Astrocyte (in vitro differentiated cells and primary cell): Measurements from ENCODE around the gene LOXHD1.

ENCODE experiments used
- EZH2 ChIP-seq: IDR thresholded peaks from 2 replicates; pipeline ENCODE4 v1.6.1; 2012; ENCODE audit warnings: mild to moderate bottlenecking, low read length, inconsistent platforms; ENCODE audit not compliant: insufficient read depth
- TF ChIP-seq, protein P1 (sequence below): IDR thresholded peaks from 2 replicates; pipeline ENCODE4 v1.5.1; 2011; ENCODE audit warnings: low read depth, mild to moderate bottlenecking, inconsistent platforms, low read length, moderate library complexity; ENCODE audit not compliant: insufficient read depth

GRCh38 chr18:46649071-46649862 is 7.8 kb downstream of the LOXHD1 start:
- TF ChIP-seq, protein P1, sequence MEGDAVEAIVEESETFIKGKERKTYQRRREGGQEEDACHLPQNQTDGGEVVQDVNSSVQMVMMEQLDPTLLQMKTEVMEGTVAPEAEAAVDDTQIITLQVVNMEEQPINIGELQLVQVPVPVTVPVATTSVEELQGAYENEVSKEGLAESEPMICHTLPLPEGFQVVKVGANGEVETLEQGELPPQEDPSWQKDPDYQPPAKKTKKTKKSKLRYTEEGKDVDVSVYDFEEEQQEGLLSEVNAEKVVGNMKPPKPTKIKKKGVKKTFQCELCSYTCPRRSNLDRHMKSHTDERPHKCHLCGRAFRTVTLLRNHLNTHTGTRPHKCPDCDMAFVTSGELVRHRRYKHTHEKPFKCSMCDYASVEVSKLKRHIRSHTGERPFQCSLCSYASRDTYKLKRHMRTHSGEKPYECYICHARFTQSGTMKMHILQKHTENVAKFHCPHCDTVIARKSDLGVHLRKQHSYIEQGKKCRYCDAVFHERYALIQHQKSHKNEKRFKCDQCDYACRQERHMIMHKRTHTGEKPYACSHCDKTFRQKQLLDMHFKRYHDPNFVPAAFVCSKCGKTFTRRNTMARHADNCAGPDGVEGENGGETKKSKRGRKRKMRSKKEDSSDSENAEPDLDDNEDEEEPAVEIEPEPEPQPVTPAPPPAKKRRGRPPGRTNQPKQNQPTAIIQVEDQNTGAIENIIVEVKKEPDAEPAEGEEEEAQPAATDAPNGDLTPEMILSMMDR, result no peak
- TF ChIP-seq EZH2, result no peak
